Endothelial cell of umbilical vein (primary cell): ENCODE measurements around the gene GNAQ. TPM values are rescaled to one million over a fixed set of nuclear protein-coding genes. Genes with fewer than 3 reads are reported as not detected.

Experiments used
- BruUV-seq: library from RNA; stranded (reverse); fragments of 400-500 nt; replicated peaks from 2 replicates; lab custom pipeline; 2021; lab: Mats Ljungman, UMichigan
- CTCF ChIA-PET: fragments of 300-600, 350-600 bp; sonication (Branson Sonifier 250); formaldehyde crosslinking; loops from one replicate; lab custom pipeline; 2021; ENCODE audit warnings: antibody characterized with exemption, inconsistent platforms; lab: Charles Lee
- POLR2A ChIA-PET: fragments of 300-600, 350-600 bp; sonication (Branson Sonifier 250); formaldehyde crosslinking; loops from one replicate; lab custom pipeline; 2021; ENCODE audit warnings: antibody characterized with exemption, inconsistent platforms; lab: Charles Lee
- DNase-seq: peaks from one replicate; pipeline ENCODE4 v3.0.0-alpha.2; 2011; ENCODE audit warnings: low read depth, low spot score
- FAIRE-seq: peaks from 2 replicates; lab custom pipeline; 2011; peaks lifted over from hg19 to GRCh38; lab: Jason Lieb, UNC
- H2AFZ ChIP-seq: 2 replicates; pipeline ENCODE4 v1.6.0; 2012; ENCODE audit warnings: low read depth, low read length, control low read depth, inconsistent platforms
- H3K27ac ChIP-seq: 2 replicates; pipeline ENCODE4 v1.5.1; 2011; ENCODE audit warnings: low read depth, mild to moderate bottlenecking, control low read depth, low read length, moderate library complexity; ENCODE audit not compliant: insufficient read depth
- H3K27me3 ChIP-seq, 2 experiments: 2 replicates each; pipeline versions ENCODE4 v1.6.0 to v1.6.1; 2011; ENCODE audit warnings: low read length in 2 of 2, mixed read lengths in 1 of 2; ENCODE audit not compliant: control insufficient read depth in 2 of 2, insufficient read depth in 2 of 2
- H3K36me3 ChIP-seq, 2 experiments: 2 replicates in 1 of 2; 3 replicates in 1 of 2; pipeline ENCODE4 v1.5.1; 2011; ENCODE audit warnings: low read length in 2 of 2, mild to moderate bottlenecking in 1 of 2, moderate library complexity in 1 of 2; ENCODE audit not compliant: control insufficient read depth in 2 of 2, insufficient read depth in 2 of 2; ENCODE audit errors: extremely low read depth in 1 of 2
- H3K4me1 ChIP-seq: 3 replicates; pipeline ENCODE4 v1.5.1; 2011; ENCODE audit warnings: mild to moderate bottlenecking, low read length; ENCODE audit not compliant: control insufficient read depth, insufficient read depth; ENCODE audit errors: extremely low read depth
- H3K4me2 ChIP-seq: 2 replicates; pipeline ENCODE4 v1.6.1; 2011; ENCODE audit warnings: low read length, control low read depth, mixed read lengths; ENCODE audit not compliant: insufficient read depth
- H3K4me3 ChIP-seq, 3 experiments: fragments of 200-600 bp in 1 of 3; sonication (generic), shearing (Covaris generic) in 1 of 3; replicated peaks in 1 of 3; 2 replicates each; pipeline ENCODE4 v1.5.1; 2011 to 2016; ENCODE audit warnings: control low read depth in 3 of 3, low read length in 3 of 3, mild to moderate bottlenecking in 2 of 3, inconsistent platforms in 1 of 3, low read depth in 1 of 3, moderate library complexity in 1 of 3; ENCODE audit not compliant: insufficient read depth in 1 of 3
- H3K79me2 ChIP-seq: 2 replicates; pipeline ENCODE4 v1.6.0; 2012; ENCODE audit warnings: low read length, inconsistent platforms; ENCODE audit not compliant: control insufficient read depth, insufficient read depth
- H3K9ac ChIP-seq: replicated peaks from 2 replicates; pipeline ENCODE3; 2011; ENCODE audit warnings: low read length, control low read depth; ENCODE audit not compliant: insufficient read depth; ENCODE audit errors: extremely low read depth
- H3K9me1 ChIP-seq: replicated peaks from 3 replicates; pipeline ENCODE4 v1.6.0; 2011; ENCODE audit warnings: mild to moderate bottlenecking, low read length; ENCODE audit not compliant: control insufficient read depth, insufficient read depth; ENCODE audit errors: extremely low read depth
- H3K9me3 ChIP-seq: replicated peaks from 2 replicates; pipeline ENCODE4 v1.5.1; 2012; ENCODE audit warnings: low read length, inconsistent platforms; ENCODE audit not compliant: control insufficient read depth, insufficient read depth
- H4K20me1 ChIP-seq: replicated peaks from 2 replicates; pipeline ENCODE3; 2011; ENCODE audit warnings: mild to moderate bottlenecking, low read length; ENCODE audit not compliant: control insufficient read depth, insufficient read depth; ENCODE audit errors: extremely low read depth
- GATA2 ChIP-seq: IDR thresholded peaks from 2 replicates; pipeline ENCODE4 v1.7.0; 2011; ENCODE audit warnings: low read depth, mild to moderate bottlenecking, moderate library complexity, mixed read lengths, low read length; ENCODE audit not compliant: insufficient read length, insufficient read depth
- JUN ChIP-seq: IDR thresholded peaks from 2 replicates; pipeline ENCODE4 v1.6.1; 2011; ENCODE audit warnings: borderline replicate concordance, low read depth; ENCODE audit not compliant: insufficient read length, insufficient read depth
- MYC ChIP-seq: IDR thresholded peaks from one replicate; pipeline ENCODE4 v1.6.1; 2011; ENCODE audit warnings: mild to moderate bottlenecking, low read depth, low read length
- POLR2AphosphoS5 ChIP-seq: IDR thresholded peaks from 2 replicates; pipeline ENCODE4 v1.6.1; 2012; ENCODE audit warnings: low read depth, mild to moderate bottlenecking, control low read depth, low read length, moderate library complexity; ENCODE audit not compliant: insufficient read depth
- dilution Hi-C: fragments of 300-500 bp; cut with MboI; formaldehyde crosslinking; loops from one replicate; pipeline ENCODE4 v1.15.0; 2019; ENCODE audit warnings: low sequenced_read_pairs; ENCODE audit not compliant: extremely low pct_ligation_motif_present
- intact Hi-C: fragments of 100-400 bp; cut with micrococcal nuclease; formaldehyde crosslinking; loops from one replicate; pipeline ENCODE4 v1.10.0; 2022
- polyA plus RNA-seq, 4 experiments: library from polyadenylated mRNA; depleted of rRNA in 3 of 4; stranded (reverse) in 3 of 4; unstranded in 1 of 4; fragments of >200 nt; gene quantifications; 2 replicates each; pipeline versions ENCODE4 v1.2.1 to v1.2.3, GENCODE V29; 2011 to 2012; ENCODE audit warnings: missing spikeins in 1 of 4
- total RNA-seq: library from RNA; stranded (reverse); gene quantifications from 2 replicates; pipeline ENCODE4 v1.2.3, GENCODE V29; 2021
- TF ChIP-seq, protein P1 (sequence below), 2 donors: IDR thresholded peaks; 1 replicate in 1 of 2; 2 replicates in 1 of 2; pipeline ENCODE4 v1.5.1; 2011; ENCODE audit warnings: low read length in 2 of 2, mild to moderate bottlenecking in 2 of 2, moderate library complexity in 2 of 2, control low read depth in 1 of 2, inconsistent platforms in 1 of 2, low read depth in 1 of 2; ENCODE audit not compliant: insufficient read depth in 1 of 2; ENCODE audit errors: extremely low read depth in 1 of 2

Gene GNAQ
- total and polyA plus RNA-seq, 2 donors (not counting 3 experiments of a cell fraction or from before 2014, with no cell fraction given), result 26.1 to 67.3 TPM

DNA sequence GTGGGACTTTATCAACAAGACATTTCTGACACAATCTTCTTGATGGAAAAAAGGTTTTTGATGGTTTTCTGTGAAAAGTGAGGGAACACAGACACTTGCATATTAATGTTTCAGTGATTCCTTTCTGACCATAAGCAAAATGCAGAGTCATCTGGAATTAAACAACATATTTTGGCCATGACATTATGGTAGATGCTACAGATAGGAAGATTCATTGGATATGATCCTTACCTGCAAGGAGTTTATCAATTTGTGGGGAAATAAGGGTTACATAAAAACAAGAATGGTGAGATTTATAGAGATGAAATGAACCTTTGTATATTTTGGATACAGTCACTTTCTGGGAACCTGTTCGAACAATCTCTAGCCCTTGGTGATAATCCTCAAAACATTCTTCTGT is 228.2 kb downstream of the GNAQ start:
- FAIRE-seq, result no peak
- DNase-seq, result peak; percentile 4
- Histone ChIP-seq H4K20me1 (no peaks in the 10 kb centered on the region), H3K9me1 (no peaks in the 10 kb centered on the region), H3K4me2 (no peak overlapping the region), H3K79me2 (peaks cover 5% of the 10 kb centered on the region), H3K4me1 (peaks cover 17% of the 10 kb centered on the region), H3K9ac (no peak overlapping the region), H3K27ac (no peak overlapping the region), H3K27me3 (no peaks in the 10 kb centered on the region), H2AFZ (no peak overlapping the region), H3K36me3 (peaks cover 0 to 2% of the 10 kb centered on the region in 2 experiments), H3K9me3 (no peaks in the 10 kb centered on the region), H3K4me3 (no peak overlapping the region)
- ChIA-PET POLR2A (no interaction called here), CTCF (interaction anchor here (1.8 kb wide), 2 partner anchors 16 to 38 kb away, joined by 4 to 7 read pairs; no protein-coding TSS in a partner anchor)
- dilution Hi-C loops, result no loop called here
- no peak for TF ChIP-seq POLR2AphosphoS5
- BruUV-seq, result no TSS peak
- intact Hi-C loops, result no loop called here

DNA sequence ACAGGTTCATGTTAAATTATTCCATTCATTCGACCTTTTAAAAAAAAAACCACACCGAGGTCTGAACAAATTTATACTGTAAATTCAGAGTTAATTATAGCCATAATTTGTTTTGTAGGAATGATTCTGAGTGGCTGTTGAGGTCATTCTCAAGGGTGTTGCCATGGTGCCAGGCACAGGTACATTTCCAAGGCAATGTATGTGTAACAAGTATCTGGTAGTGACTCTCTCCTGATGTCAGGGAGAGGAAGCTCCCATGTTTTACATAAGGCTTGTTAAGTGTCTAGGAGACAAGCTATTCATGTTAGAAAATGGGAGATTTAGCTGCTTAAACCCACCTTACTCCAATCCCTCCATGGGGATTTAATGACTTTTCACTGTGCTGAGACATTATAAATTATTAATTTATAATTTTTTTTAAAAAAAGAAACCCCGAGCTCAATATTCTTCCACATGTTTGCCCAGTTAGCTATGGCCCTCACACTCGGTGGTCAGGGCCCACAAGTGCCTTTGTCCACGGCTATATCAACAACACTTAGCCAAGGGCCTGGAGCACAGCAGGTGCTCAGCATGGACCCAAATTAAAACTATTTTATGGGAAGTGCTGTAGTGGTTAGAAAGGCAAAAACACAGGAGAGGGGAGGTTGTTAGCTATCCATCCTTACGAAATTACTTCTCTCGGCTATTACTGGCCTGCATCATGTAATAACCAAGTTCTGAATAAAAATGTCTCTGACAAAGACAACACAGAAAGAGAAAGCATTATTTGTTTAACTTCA is 228.9 kb downstream of the GNAQ start:
- H3K79me2 ChIP-seq, result peaks cover 5% of the 10 kb centered on the region
- H3K4me3 ChIP-seq, result no peak overlapping the region
- BruUV-seq, result no TSS peak
- FAIRE-seq, result no peak
- no peaks in the 10 kb centered on the region for H3K27me3 ChIP-seq
- TF ChIP-seq MYC (no peak), GATA2 (no peak), JUN (no peak)
- TF ChIP-seq, protein P1, sequence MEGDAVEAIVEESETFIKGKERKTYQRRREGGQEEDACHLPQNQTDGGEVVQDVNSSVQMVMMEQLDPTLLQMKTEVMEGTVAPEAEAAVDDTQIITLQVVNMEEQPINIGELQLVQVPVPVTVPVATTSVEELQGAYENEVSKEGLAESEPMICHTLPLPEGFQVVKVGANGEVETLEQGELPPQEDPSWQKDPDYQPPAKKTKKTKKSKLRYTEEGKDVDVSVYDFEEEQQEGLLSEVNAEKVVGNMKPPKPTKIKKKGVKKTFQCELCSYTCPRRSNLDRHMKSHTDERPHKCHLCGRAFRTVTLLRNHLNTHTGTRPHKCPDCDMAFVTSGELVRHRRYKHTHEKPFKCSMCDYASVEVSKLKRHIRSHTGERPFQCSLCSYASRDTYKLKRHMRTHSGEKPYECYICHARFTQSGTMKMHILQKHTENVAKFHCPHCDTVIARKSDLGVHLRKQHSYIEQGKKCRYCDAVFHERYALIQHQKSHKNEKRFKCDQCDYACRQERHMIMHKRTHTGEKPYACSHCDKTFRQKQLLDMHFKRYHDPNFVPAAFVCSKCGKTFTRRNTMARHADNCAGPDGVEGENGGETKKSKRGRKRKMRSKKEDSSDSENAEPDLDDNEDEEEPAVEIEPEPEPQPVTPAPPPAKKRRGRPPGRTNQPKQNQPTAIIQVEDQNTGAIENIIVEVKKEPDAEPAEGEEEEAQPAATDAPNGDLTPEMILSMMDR (IDR thresholded peaks at IDR 0.05; ENCODE audit: extremely low read depth in 1 of 2, insufficient read depth in 1 of 2, low read depth in 1 of 2, low read length in 2 of 2), result no peak
- no peak overlapping the region for H3K27ac ChIP-seq
- no peak overlapping the region for H3K9ac ChIP-seq
- H3K36me3 ChIP-seq, result peaks cover 0 to 2% of the 10 kb centered on the region in 2 experiments
- intact Hi-C loops, result no loop called here
- dilution Hi-C loops, result no loop called here
- ChIA-PET POLR2A (interaction anchor here (0.6 kb wide), 1 partner anchor 163 kb away, joined by 3 read pairs; no protein-coding TSS in a partner anchor), CTCF (interaction anchor here (1.0 to 1.8 kb wide), 3 partner anchors 13 to 39 kb away, joined by 3 to 7 read pairs (median 4); no protein-coding TSS in a partner anchor)
- no peaks in the 10 kb centered on the region for H3K9me3 ChIP-seq
- DNase-seq, result no peak
- H4K20me1 ChIP-seq, result no peaks in the 10 kb centered on the region
- no peak overlapping the region for H2AFZ ChIP-seq
- H3K9me1 ChIP-seq, result no peaks in the 10 kb centered on the region
- H3K4me2 ChIP-seq, result no peak overlapping the region
- H3K4me1 ChIP-seq, result peaks cover 10% of the 10 kb centered on the region
